GM18951 (cell line): ENCODE data around the gene OR10A3.

ENCODE experiments used
- POLR2A ChIP-seq: IDR thresholded peaks from 4 replicates; pipeline ENCODE4 v1.6.1; 2011; ENCODE audit warnings: mild to moderate bottlenecking; ENCODE audit not compliant: insufficient read length, insufficient read depth; ENCODE audit errors: extremely low read depth
- in situ Hi-C: fragments of 300-500 bp; cut with MboI; formaldehyde crosslinking; loops from one replicate; pipeline ENCODE4 v1.12.0; 2022; ENCODE audit warnings: low sequenced_read_pairs, mixed read lengths, inconsistent platforms; ENCODE audit not compliant: unreplicated experiment

Gene OR10A3

DNA sequence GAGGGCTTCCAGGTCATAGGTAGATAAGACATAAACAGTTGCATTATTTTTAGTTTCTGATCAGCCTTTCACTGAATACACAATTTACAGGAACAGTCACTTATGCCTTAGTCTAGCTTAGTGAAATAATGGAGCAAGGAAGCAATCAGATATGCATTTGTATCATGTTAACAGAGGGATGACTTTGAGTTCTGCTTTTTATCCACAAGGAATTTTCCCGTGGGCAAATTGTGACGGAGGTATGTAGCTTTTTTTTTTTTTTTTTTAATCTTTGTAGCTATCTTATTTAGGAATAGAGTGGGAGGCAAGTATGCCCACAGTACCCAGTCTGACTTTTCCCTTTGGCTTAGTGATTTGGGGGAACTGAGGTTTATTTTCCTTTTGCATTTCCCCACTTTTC is 27.2 kb upstream of the OR10A3 start:
- TF ChIP-seq POLR2A: no peak
- in situ Hi-C loops: no loop called here

DNA sequence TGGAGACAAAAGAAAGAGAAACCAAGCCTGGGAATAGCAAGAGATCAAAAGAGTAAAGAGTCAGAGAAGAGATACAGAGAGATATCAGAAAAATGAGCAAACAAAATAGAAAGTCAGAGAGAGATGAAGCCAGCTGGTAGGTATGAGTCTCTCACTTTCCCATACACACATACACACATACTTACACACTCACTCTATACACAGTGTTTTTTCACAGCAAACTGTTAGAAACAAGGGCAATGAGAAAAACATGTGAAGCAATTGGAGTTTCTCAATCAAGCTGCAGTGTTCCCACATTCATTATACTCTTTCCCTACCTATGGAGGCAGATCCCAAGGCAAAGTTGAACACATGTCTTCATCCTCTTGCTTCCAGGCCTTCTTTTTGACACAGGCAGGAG is 26.3 kb upstream of the OR10A3 start:
- no peak for TF ChIP-seq POLR2A
- in situ Hi-C loops: no loop called here

DNA sequence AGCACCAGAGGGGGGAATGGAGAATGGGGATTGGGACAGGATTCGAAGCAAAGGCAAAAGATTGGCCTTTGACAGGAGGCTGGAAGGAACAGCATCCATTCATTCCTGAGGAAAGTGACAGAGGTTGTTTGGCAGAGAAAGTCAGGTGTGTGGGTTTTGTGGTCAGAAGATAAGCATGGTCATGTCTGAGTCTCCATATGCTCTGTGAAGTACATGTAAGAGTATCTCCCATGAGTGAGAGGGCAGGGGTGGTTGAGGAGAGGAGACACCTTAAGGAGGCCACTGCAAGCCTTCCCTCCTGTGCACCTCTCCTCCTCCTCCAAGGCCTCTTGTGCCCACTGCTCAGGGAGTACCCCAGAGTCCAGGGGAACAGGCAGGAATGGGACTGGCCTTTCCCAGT is 25.6 kb upstream of the OR10A3 start:
- no peak for TF ChIP-seq POLR2A
- in situ Hi-C loops: no loop called here

DNA sequence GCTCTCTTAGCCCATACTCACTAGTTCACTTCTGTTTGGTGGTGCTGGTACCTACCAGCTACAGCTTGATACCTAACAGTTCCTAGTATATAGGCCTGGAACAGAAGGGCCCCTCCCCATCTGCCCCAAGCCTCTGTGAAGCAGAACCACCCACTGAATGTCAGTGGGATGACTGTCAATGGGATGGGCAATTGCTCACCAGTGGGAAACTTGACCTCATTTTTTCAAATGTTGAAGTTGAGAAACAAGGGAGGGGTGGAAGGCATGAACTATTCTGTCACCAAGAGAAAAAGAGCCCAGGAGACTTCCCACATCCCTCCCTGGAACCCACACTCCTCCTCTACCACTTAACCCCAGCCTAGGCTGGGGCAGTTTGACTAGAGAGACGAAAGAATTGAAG is 23.9 kb upstream of the OR10A3 start, which contains the start of gene NLRP10:
NLRP10 (minus strand) TSS at position 62 of the 400 bp plus-strand sequence. CDS start 1,952 bp downstream, outside the sequence.
- no peak for TF ChIP-seq POLR2A
- in situ Hi-C loops: no loop called here

DNA sequence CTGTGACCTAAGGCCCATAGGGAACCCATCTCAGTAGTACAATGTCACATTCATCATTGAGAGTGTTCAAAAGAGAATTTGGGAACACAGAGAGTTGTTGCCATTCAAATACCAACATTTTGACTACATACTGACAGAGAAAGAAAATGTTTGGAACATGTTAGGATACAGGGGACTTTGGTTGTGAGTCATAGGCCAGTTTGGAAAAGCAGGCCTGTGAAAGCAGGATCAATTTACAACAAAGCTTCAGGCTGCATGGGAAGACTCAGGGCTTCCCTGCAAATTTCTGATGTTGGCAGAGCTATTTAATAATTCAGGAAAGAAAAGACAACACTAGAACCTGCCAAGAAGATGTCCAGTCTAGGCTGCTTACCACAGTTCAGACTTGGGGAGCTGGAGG is 23.4 kb upstream of the OR10A3 start:
- TF ChIP-seq POLR2A: no peak
- in situ Hi-C loops: no loop called here

DNA sequence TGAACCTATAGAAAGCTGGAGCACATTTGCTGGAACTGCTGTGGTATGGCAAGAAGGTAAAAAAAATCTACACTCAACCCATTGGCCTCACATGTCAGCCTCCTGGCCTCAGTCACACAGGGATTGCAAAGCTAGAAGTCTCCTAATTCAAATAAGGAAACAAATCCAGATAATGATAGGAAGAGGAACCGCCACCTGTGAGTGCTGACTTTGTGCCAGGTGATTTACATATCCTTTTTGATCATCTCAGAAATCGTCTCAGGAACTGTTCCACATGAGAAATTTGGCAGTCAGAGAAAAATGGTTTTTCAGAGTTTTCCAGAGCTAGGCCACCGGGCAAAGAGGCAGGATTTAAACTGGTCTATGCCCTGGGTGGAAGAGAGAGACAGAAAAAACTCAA is 22.8 kb upstream of the OR10A3 start:
- in situ Hi-C loops: no loop called here
- no peak for TF ChIP-seq POLR2A

DNA sequence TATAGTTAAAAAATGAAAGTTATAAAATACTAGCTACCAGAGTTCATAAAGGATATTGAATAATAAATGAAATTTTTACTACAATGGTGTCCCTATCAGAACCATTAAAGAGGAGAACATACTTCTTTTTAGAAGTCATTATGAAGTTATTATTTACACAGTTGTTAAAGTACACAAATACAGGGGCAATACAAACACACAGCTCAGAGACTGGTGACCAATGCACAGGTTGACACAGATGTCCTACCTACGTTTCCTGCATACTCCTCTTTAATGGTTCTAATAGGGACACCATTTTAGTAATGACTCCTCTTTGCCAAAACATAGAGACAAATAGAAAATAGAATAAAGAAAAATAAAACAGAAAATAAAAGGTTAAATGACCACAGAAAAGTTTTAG is 13.7 kb upstream of the OR10A3 start:
- in situ Hi-C loops: no loop called here
- no peak for TF ChIP-seq POLR2A

DNA sequence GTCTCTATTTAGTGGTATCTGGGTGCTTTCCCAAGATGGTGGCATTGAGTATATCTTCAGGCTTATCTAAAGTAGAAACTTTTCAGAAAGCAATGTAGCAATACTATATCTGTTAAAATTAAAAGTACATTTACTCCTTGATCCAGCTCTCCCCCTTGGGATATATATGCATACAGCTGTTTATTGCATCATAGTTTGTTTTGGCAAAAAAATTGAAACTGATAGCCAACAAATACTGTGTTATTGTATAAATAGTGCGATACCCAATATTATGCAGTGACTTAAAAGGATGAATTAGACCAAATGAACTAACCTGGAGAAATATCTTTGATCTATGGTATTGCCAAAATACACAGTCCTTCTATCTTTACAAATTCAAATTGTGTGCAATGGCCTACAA is 8.4 kb upstream of the OR10A3 start:
- in situ Hi-C loops: no loop called here
- TF ChIP-seq POLR2A: no peak

DNA sequence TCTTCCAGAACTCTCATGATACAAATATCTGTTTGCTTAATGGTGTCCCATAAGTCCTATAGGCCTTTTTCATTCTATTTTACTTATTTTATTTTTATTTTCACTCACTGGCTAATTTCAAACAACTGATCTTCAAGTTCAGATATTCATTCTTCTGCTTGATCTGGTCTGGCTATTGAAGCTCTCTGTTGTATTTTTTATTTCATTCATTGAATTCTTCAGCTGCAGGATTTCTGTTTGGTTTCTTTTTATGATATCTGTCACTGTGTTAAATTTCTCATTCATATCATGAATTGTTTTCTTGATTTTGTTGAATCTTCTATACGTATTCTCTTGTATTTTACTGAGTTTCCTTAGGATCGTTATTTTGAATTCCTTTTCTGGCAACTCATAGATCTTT is 2.6 kb upstream of the OR10A3 start:
- no peak for TF ChIP-seq POLR2A
- in situ Hi-C loops: no loop called here

DNA sequence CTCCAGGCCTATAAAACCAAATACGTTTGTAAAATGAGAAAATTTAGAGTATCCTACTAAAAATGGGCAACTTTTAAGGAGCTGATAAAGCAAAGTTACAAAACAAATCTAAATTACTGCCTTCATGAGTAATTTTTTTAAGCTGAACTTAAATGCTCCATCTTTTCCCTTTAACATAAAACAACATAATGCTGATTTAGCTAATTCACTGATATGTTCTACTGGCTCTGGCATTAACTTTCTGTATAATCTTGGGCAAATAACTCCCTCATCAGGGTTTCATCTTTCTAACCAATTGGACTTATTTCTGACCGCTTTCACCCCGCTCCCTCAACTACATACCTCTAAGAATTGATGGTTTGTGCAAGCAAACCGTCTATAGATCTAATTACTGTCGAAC is 362 bp downstream of the OR10A3 start:
- in situ Hi-C loops: no loop called here
- TF ChIP-seq POLR2A: no peak

DNA sequence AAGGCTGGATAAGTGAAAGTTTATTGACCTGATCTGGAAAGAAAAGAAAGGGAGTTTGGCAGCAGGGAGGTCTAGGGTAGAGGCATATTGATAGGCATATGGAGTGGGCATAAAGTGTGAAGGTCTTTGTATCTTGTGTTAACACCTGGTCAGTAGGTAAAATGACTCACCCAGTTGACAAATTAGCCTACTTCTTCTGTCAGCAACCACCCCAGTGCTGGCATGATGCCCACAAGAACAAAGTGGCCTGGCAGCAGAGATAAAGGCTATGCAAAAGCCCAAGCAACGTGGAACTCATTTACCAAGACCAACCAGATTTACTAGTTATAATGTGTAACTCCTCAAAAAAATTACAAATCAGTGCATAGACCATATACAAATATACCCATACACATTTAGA is 4.9 kb downstream of the OR10A3 start:
- in situ Hi-C loops: no loop called here
- no peak for TF ChIP-seq POLR2A

DNA sequence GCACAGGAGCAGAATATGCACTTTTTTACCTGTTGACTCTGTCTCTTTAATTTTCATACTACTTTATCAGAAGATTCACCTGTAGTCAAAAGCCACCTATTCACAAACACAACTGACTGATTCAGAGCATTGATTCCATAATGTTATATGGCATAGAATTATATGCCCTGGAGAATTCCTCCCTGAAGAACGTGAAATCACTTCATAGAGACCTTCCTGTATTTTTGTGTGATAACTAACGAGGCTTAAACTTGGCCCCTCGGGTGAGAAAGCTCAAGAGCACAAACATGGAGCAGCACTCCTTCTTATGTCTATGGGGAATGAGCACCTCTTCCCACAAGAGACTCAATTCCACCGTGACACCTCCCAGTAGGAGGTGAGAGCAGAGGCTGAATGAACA is 10.3 kb downstream of the OR10A3 start, which contains the start of gene OR10A6:
OR10A6 (minus strand) TSS at position 101 of the 400 bp plus-strand sequence. CDS start 2,606 bp downstream, outside the sequence.
- in situ Hi-C loops: no loop called here

DNA sequence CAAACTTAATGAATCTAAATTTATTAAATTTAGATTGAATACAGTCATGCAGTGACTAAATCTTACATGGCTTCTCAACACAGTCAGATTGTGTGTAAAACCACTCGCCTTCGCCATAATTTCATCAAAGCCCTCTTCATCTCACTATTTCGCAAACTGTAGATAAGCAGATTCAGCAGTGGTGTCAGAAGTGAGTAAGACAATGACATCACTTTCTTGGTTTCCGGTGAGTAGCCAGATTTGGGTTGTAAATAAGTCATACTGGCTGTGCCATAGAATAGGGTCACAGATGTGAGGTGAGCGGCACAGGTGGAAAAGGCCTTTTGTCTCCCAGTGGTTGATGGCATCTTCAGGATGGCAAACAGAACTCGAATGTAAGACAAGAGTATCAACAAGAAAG is 13.9 kb downstream of the OR10A3 start:
- in situ Hi-C loops: no loop called here
- TF ChIP-seq POLR2A: no peak

More for the DNA sequence above, 10.3 kb downstream of the OR10A3 start, which contains the start of gene OR10A6:
- TF ChIP-seq POLR2A: no peak

DNA sequence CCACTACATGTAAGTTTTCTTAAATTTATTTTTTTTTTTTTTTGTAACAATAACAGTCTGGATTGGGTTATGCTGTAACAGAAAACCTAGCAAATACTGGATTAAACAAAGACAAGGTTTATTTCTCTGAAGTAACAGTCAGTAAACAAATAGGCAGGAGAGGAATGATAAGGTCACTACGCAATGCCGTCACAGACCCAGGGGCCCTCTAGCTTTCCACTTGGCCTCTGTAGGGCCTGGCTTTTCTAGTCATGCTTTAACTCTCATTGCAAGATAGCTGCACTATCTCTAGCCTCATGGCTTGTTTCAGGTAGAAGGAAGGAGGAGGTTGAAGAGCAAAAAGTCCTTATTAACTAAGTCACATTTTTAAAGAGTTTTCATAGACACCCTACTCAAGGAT is 17.0 kb downstream of the OR10A3 start:
- in situ Hi-C loops: no loop called here
- TF ChIP-seq POLR2A: no peak

DNA sequence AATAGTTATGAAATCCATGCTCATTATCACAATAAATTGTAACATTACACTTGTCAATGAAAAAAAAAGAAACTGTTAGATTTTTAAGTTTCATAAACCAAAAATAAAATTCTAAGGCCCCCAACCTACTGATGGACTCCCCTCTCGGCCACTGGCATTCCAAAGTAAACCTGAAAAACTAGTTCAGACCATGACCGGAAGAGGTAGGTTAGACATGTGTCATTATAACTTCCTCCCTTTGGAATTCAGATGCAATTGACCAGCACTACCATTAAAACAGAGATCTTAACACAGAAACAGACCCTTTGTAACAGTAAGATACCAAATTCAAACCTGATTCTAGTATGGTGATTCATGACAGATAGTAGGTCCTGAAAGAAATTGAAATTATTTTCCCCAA is 23.4 kb downstream of the OR10A3 start:
- TF ChIP-seq POLR2A: no peak
- in situ Hi-C loops: no loop called here
